IPS-15b (cell line): Measurements from ENCODE around the gene ZNF827.

Experiments used
- H3K27me3 ChIP-seq: one replicate; pipeline ENCODE4 v1.6.1; 2013; ENCODE audit warnings: low read length; ENCODE audit not compliant: control insufficient read depth, insufficient read depth
- H3K36me3 ChIP-seq: one replicate; pipeline ENCODE4 v1.6.1; 2013; ENCODE audit warnings: low read length; ENCODE audit not compliant: control insufficient read depth, insufficient read depth
- H3K4me1 ChIP-seq: one replicate; pipeline ENCODE4 v1.6.1; 2013; ENCODE audit warnings: mild to moderate bottlenecking, low read length; ENCODE audit not compliant: control insufficient read depth, insufficient read depth
- H3K4me3 ChIP-seq: one replicate; pipeline ENCODE4 v1.5.1; 2013; ENCODE audit warnings: low read depth, low read length
- H3K9ac ChIP-seq: one replicate; pipeline ENCODE4 v1.6.1; 2013; ENCODE audit warnings: low read depth, mild to moderate bottlenecking, low read length
- H3K9me3 ChIP-seq: one replicate; pipeline ENCODE4 v1.6.1; 2013; ENCODE audit warnings: mild to moderate bottlenecking, low read length; ENCODE audit not compliant: control insufficient read depth, insufficient read depth

The ZNF827 gene

DNA sequence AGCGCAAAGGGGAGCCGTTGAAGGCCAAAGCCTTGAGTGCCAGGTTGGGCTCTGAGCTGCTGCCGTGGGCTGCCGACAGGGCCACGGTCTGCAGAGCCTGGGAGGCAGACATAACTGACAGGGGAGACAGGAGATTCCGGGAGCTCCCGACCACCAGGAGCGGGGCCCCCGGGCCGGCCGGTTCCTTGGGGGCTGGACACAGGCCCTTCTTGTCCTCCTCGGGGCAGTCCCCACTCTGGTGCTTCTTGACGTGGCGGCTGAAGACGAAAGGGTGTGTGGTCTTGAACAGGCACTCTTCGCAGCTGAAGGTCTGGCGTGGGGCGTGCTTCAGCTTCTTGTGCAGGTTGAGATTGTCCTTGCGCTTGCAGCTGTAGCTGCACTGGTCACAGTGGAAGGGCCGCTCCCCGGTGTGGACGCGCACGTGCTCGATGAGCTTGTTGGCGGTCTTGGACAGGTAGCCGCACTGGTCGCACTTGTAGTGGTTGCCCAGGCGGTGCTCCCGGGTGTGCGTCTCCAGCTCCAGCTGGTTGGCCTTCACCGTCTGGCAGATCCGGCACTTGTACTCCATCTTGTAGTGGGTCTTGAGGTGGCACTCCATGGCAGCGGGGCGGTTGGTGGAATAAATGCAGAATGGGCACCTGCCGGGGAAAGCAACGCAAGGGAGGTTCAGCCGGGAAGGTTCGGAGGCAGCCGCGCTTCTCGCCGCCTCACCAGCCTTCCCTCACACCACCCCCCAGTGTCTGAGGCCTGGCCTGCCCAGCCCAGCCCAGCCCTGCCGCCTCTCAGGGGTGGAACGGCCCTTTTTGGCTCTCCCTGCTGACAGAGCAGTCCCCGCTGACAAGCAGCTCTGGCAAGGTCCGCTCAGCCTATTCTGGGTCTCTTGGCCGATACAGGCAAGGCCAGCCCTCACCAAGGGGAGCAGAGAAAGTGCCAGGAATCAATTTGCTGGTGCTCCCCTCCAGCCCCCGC lies 177.4 kb downstream of the ZNF827 start:
- Histone ChIP-seq H3K4me1 (no peaks in the 10 kb centered on the region), H3K9ac (no peak overlapping the region), H3K27me3 (no peaks in the 10 kb centered on the region), H3K4me3 (no peak overlapping the region), H3K36me3 (peaks cover 37% of the 10 kb centered on the region), H3K9me3 (no peaks in the 10 kb centered on the region)

- Histone ChIP-seq H3K27me3 (no peaks in the 10 kb centered on the region), H3K4me3 (no peak overlapping the region), H3K9me3 (no peaks in the 10 kb centered on the region), H3K9ac (no peak overlapping the region), H3K36me3 (peaks cover 33% of the 10 kb centered on the region), H3K4me1 (no peaks in the 10 kb centered on the region)
Measured at GRCh38 chr4:145760176-145760575, 178.4 kb downstream of the ZNF827 start.

- H3K4me3 ChIP-seq, result no peak overlapping the region
- no peaks in the 10 kb centered on the region for H3K4me1 ChIP-seq
- no peaks in the 10 kb centered on the region for H3K27me3 ChIP-seq
- H3K9me3 ChIP-seq, result no peaks in the 10 kb centered on the region
- H3K36me3 ChIP-seq, result peaks cover 16% of the 10 kb centered on the region
- no peak overlapping the region for H3K9ac ChIP-seq
Measured at GRCh38 chr4:145757188-145757587, 181.4 kb downstream of the ZNF827 start.

GRCh38 chr4:145756244-145756643 lies 182.4 kb downstream of the ZNF827 start:
- Histone ChIP-seq H3K4me3 (no peak overlapping the region), H3K36me3 (peaks cover 13% of the 10 kb centered on the region), H3K4me1 (no peaks in the 10 kb centered on the region), H3K27me3 (no peaks in the 10 kb centered on the region), H3K9ac (no peak overlapping the region), H3K9me3 (no peaks in the 10 kb centered on the region)

- no peaks in the 10 kb centered on the region for H3K4me1 ChIP-seq
- H3K36me3 ChIP-seq, result peaks cover 9% of the 10 kb centered on the region
- H3K9ac ChIP-seq, result no peak overlapping the region
- no peak overlapping the region for H3K4me3 ChIP-seq
- H3K27me3 ChIP-seq, result no peaks in the 10 kb centered on the region
- no peaks in the 10 kb centered on the region for H3K9me3 ChIP-seq
Measured at GRCh38 chr4:145755802-145756201, 182.8 kb downstream of the ZNF827 start.

DNA sequence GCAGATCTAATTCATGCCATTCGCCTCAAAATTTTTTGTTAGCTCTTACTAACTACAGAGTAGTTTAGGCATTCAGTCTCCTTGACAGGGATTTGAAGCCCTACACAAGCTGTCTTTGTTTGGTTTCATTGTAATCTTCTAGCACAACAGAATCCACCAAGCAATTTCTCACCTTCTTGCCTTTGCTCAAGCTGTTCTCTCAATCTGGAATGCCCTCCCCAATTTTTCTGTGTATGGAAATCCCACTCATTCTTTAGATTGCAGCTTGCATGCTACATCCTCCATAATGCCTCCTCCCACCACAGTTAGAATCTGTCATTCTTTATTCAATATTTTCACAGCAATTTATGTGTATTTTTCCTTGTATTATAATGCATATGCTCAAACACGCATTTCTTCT lies 195.0 kb downstream of the ZNF827 start:
- no peak overlapping the region for H3K4me3 ChIP-seq
- H3K9me3 ChIP-seq, result no peaks in the 10 kb centered on the region
- H3K4me1 ChIP-seq, result no peaks in the 10 kb centered on the region
- H3K9ac ChIP-seq, result no peak overlapping the region
- H3K36me3 ChIP-seq, result no peaks in the 10 kb centered on the region
- H3K27me3 ChIP-seq, result no peaks in the 10 kb centered on the region

DNA sequence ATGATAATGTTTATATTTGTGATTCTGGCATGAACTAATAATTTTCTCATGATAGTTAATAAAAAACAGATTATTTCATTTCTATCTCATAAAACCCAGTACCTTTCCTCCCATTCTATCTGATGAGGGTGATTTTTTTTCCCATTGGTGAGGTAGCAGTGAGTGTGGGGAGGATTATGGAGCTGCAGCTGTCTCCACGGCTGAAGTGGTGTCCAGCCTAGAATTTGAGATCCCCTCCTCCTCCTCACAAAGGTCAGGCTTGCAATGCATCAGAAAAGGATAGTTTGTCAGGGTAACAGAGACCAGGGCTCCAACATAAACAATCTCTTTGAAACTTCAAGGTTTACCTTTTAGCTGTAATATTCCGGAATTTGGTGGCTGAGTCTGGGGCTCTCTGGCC lies 197.8 kb downstream of the ZNF827 start:
- H3K36me3 ChIP-seq, result no peaks in the 10 kb centered on the region
- no peaks in the 10 kb centered on the region for H3K27me3 ChIP-seq
- H3K4me1 ChIP-seq, result no peaks in the 10 kb centered on the region
- H3K9ac ChIP-seq, result no peak overlapping the region
- no peaks in the 10 kb centered on the region for H3K9me3 ChIP-seq
- H3K4me3 ChIP-seq, result no peak overlapping the region

GRCh38 chr4:145739845-145740244 lies 198.8 kb downstream of the ZNF827 start:
- H3K4me1 ChIP-seq, result peaks cover 2% of the 10 kb centered on the region
- H3K9ac ChIP-seq, result no peak overlapping the region
- H3K27me3 ChIP-seq, result no peaks in the 10 kb centered on the region
- no peak overlapping the region for H3K4me3 ChIP-seq
- no peaks in the 10 kb centered on the region for H3K36me3 ChIP-seq
- H3K9me3 ChIP-seq, result no peaks in the 10 kb centered on the region

DNA sequence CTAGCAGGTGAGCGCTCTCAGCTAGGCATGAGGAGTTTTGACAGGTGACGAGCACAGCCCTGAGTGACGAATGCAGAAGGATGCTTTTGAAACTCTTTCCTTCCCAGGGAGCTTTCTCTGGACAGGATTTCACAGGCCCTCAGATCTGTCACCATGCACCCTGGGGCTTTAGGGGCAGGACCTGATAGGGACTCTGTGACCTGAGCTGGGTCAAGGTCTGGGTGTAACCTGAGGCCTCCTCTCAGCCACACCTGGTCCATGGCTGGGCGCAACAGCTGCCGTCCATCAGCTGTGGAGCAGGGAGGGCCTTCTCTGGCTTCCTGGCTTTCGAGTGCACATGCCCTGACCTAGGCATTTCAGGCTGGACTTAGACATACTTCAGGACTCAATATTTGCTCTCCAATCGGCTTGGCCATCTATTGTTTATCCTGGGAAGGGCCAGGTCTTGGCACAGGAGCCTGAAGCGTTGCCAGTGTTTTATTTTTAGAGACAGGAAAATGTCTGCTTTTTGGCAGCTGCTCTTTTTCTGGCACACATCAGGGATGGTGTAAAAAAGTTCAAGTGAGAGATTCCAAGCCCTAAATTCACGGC lies 202.3 kb downstream of the ZNF827 start:
- Histone ChIP-seq H3K27me3 (no peaks in the 10 kb centered on the region), H3K4me3 (no peak overlapping the region), H3K9ac (no peak overlapping the region), H3K4me1 (peaks cover 15% of the 10 kb centered on the region), H3K36me3 (no peaks in the 10 kb centered on the region), H3K9me3 (no peaks in the 10 kb centered on the region)

- peaks cover 15% of the 10 kb centered on the region for H3K4me1 ChIP-seq
- no peak overlapping the region for H3K4me3 ChIP-seq
Measured at GRCh38 chr4:145735827-145736226, 202.8 kb downstream of the ZNF827 start.

GRCh38 chr4:145735347-145735675 lies 203.3 kb downstream of the ZNF827 start:
- Histone ChIP-seq H3K4me1 (peaks cover 15% of the 10 kb centered on the region), H3K27me3 (no peaks in the 10 kb centered on the region), H3K9ac (no peak overlapping the region), H3K9me3 (no peaks in the 10 kb centered on the region), H3K36me3 (no peaks in the 10 kb centered on the region), H3K4me3 (no peak overlapping the region)

More at GRCh38 chr4:145735827-145736226, 202.8 kb downstream of the ZNF827 start:
- H3K27me3 ChIP-seq, result no peaks in the 10 kb centered on the region
- no peaks in the 10 kb centered on the region for H3K9me3 ChIP-seq
- H3K9ac ChIP-seq, result no peak overlapping the region
- H3K36me3 ChIP-seq, result no peaks in the 10 kb centered on the region
